CD8-positive, alpha-beta memory T cell (primary cell): ENCODE measurements around the gene GRID1. TPM values are rescaled to one million over a fixed set of nuclear protein-coding genes. Genes with fewer than 3 reads are reported as not detected.

Experiments used
- CTCF ChIA-PET: fragments of 350-600 bp; sonication (Branson Sonifier 250); formaldehyde crosslinking; loops from one replicate; lab custom pipeline; 2021; ENCODE audit warnings: antibody characterized with exemption; lab: Charles Lee
- POLR2A ChIA-PET: fragments of 350-600 bp; sonication (Branson Sonifier 250); formaldehyde crosslinking; loops from one replicate; lab custom pipeline; 2021; ENCODE audit warnings: antibody characterized with exemption; lab: Charles Lee
- DNase-seq, 5 donors: peaks; one replicate each; pipeline versions ENCODE4 v3.0.0 to v3.0.0-alpha.2; 2020 to 2022; ENCODE audit warnings: mixed read lengths in 1 of 5
- H3K27ac ChIP-seq: one replicate; pipeline ENCODE4 v1.7.0; 2013; ENCODE audit warnings: low read depth, mild to moderate bottlenecking, low read length, moderate library complexity
- H3K27me3 ChIP-seq: 2 replicates; pipeline ENCODE4 v1.7.0; 2013; ENCODE audit warnings: low read length, mild to moderate bottlenecking; ENCODE audit not compliant: insufficient read depth, poor library complexity, severe bottlenecking
- H3K36me3 ChIP-seq: 2 replicates; pipeline ENCODE4 v1.7.0; 2013; ENCODE audit warnings: mild to moderate bottlenecking, low read length, moderate library complexity; ENCODE audit not compliant: insufficient read depth
- H3K4me1 ChIP-seq: 2 replicates; pipeline ENCODE4 v1.7.0; 2013; ENCODE audit warnings: mild to moderate bottlenecking, low read length, moderate library complexity; ENCODE audit not compliant: insufficient read depth
- H3K4me3 ChIP-seq: 2 replicates; pipeline ENCODE4 v1.7.0; 2013; ENCODE audit warnings: mild to moderate bottlenecking, low read length
- H3K9me3 ChIP-seq: 2 replicates; pipeline ENCODE4 v1.7.0; 2013; ENCODE audit warnings: mild to moderate bottlenecking, low read length
- H3K27ac Mint-ChIP-seq, 8 donors: one replicate each; pipeline ENCODE4 v1.8.0; 2020 to 2021; ENCODE audit warnings: mixed read lengths in 8 of 8, mild to moderate bottlenecking in 6 of 8, inconsistent platforms in 3 of 8, moderate library complexity in 3 of 8
- H3K27me3 Mint-ChIP-seq, 2 donors: one replicate each; pipeline ENCODE4 v1.8.0; 2020 to 2021; ENCODE audit warnings: mixed read lengths in 2 of 2, mild to moderate bottlenecking in 1 of 2, moderate library complexity in 1 of 2
- H3K36me3 Mint-ChIP-seq, 3 donors: one replicate each; pipeline ENCODE4 v1.8.0; 2020 to 2021; ENCODE audit warnings: mixed read lengths in 3 of 3, inconsistent platforms in 1 of 3, mild to moderate bottlenecking in 1 of 3
- H3K4me1 Mint-ChIP-seq, 3 donors: one replicate each; pipeline ENCODE4 v1.8.0; 2020 to 2021; ENCODE audit warnings: mixed read lengths in 3 of 3, inconsistent platforms in 1 of 3, mild to moderate bottlenecking in 1 of 3
- H3K4me3 Mint-ChIP-seq, 7 donors: one replicate each; pipeline ENCODE4 v1.8.0; 2020 to 2021; ENCODE audit warnings: mixed read lengths in 7 of 7, mild to moderate bottlenecking in 6 of 7, moderate library complexity in 4 of 7, inconsistent platforms in 2 of 7
- H3K9me3 Mint-ChIP-seq, 5 donors: one replicate each; pipeline ENCODE4 v1.8.0; 2020 to 2022; ENCODE audit warnings: mixed read lengths in 5 of 5, mild to moderate bottlenecking in 3 of 5, moderate library complexity in 2 of 5, inconsistent platforms in 1 of 5
- polyA plus RNA-seq: library from polyadenylated mRNA; unstranded; fragments of 300-500 nt; fragmentation: Illumina TruSeq; gene quantifications from one replicate; pipeline ENCODE4 v1.2.3, GENCODE V29; 2021
- total RNA-seq, 2 experiments: library from RNA; stranded (reverse); gene quantifications; one replicate each; pipeline ENCODE4 v1.2.3, GENCODE V29; 2021

Gene GRID1
- total and polyA plus RNA-seq, 3 experiments from 2014 or later, result not detected

DNA sequence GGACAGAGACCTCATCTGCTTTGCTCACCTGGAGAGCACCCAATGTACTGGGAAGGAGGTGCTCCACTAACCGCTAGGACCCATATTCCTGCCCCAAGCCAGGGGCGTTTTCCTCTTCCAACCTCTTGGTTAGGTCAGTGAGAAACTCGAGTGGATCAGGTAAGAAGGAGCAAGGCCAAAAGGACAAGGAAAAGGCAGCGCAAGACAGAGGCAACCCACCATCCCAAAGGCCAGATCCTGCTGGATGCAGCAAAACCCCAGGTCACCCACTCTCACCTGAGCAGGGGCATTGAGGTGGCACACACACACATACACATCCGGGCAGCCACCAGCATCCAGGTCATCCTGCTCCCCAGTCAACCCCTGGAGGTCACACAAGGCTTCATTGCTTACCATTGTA lies 105.1 kb downstream of the GRID1 start:
- no peaks in the 10 kb centered on the region for H3K36me3 Mint-ChIP-seq
- H3K9me3 Mint-ChIP-seq, result no peaks in the 10 kb centered on the region
- DNase-seq, result no peak
- H3K4me3 Mint-ChIP-seq, result no peak overlapping the region
- no peak overlapping the region for H3K4me3 ChIP-seq
- H3K27ac Mint-ChIP-seq, result no peak overlapping the region
- POLR2A ChIA-PET, result no interaction called here
- H3K27me3 ChIP-seq, result no peaks in the 10 kb centered on the region
- CTCF ChIA-PET, result no interaction called here
- H3K4me1 ChIP-seq, result no peaks in the 10 kb centered on the region
- H3K36me3 ChIP-seq, result no peaks in the 10 kb centered on the region
- peaks cover 7 to 25% of the 10 kb centered on the region in 2 donors for H3K27me3 Mint-ChIP-seq
- H3K4me1 Mint-ChIP-seq, result peaks cover 0 to 4% (median 0%) of the 10 kb centered on the region in 3 donors
- no peaks in the 10 kb centered on the region for H3K9me3 ChIP-seq
- H3K27ac ChIP-seq, result no peak overlapping the region

DNA sequence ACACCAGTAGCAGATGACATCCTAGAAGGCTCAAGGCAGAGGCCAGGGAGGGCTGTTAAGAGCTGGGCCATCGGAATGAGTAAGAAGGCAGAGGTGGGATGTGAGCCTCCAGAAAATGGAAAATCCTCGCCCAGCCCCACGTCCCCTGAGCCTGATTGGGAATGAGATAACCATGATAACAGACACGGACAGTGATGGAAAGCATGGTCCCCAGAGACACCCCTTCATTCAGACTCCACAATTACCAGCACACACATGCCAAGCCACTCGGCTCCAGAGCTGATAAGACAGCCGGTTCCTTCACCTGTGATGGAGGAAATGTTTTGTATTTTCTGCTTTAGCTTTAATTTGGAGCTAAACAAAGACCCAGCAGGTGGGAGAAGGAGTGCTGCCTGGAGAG lies 106.0 kb downstream of the GRID1 start:
- Histone ChIP-seq H3K36me3 (no peaks in the 10 kb centered on the region), H3K4me3 (no peak overlapping the region), H3K4me1 (no peaks in the 10 kb centered on the region), H3K9me3 (no peaks in the 10 kb centered on the region), H3K27ac (no peak overlapping the region), H3K27me3 (no peaks in the 10 kb centered on the region)
- no peak for DNase-seq
- Mint-ChIP-seq H3K4me1 (peaks cover 0 to 4% (median 0%) of the 10 kb centered on the region in 3 donors), H3K4me3 (no peak overlapping the region), H3K36me3 (no peaks in the 10 kb centered on the region), H3K27me3 (peaks cover 7 to 20% of the 10 kb centered on the region in 2 donors), H3K27ac (no peak overlapping the region), H3K9me3 (no peaks in the 10 kb centered on the region)
- CTCF ChIA-PET, result no interaction called here
- POLR2A ChIA-PET, result no interaction called here

GRCh38 chr10:86259901-86260562 lies 106.6 kb downstream of the GRID1 start:
- no peaks in the 10 kb centered on the region for H3K4me1 ChIP-seq
- no peaks in the 10 kb centered on the region for H3K36me3 ChIP-seq
- CTCF ChIA-PET, result no interaction called here
- H3K9me3 Mint-ChIP-seq, result no peaks in the 10 kb centered on the region
- no peak for DNase-seq
- H3K27me3 ChIP-seq, result no peaks in the 10 kb centered on the region
- no peak overlapping the region for H3K27ac Mint-ChIP-seq
- H3K4me3 Mint-ChIP-seq, result no peak overlapping the region
- H3K27ac ChIP-seq, result no peak overlapping the region
- peaks cover 7 to 15% of the 10 kb centered on the region in 2 donors for H3K27me3 Mint-ChIP-seq
- H3K4me1 Mint-ChIP-seq, result peaks cover 0 to 4% (median 0%) of the 10 kb centered on the region in 3 donors
- POLR2A ChIA-PET, result no interaction called here
- H3K9me3 ChIP-seq, result no peaks in the 10 kb centered on the region
- no peak overlapping the region for H3K4me3 ChIP-seq
- no peaks in the 10 kb centered on the region for H3K36me3 Mint-ChIP-seq

DNA sequence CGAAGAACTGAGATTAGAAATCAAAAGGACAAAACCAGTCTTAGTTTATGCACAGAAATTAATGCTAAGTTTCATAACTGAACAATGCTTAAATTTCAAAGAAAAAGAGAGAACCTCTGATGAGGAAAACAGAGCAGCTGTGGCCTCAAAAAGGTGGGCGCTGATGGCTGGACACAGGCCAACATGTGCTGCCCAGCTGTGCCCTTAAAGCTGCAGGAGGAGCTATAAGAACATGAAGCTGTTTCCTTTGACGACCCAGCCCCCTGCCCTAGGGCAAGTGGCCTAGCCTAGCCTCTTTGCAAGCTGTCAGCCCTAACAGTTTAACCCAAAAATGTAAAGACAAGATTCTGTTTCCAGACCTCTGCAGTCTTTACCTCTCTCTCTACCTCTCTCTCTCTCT lies 107.7 kb downstream of the GRID1 start:
- DNase-seq, result no peak
- H3K4me1 ChIP-seq, result no peaks in the 10 kb centered on the region
- H3K27me3 ChIP-seq, result no peaks in the 10 kb centered on the region
- peaks cover 0 to 4% (median 0%) of the 10 kb centered on the region in 3 donors for H3K4me1 Mint-ChIP-seq
- H3K9me3 Mint-ChIP-seq, result peaks cover 0 to 1% (median 0%) of the 10 kb centered on the region in 5 donors
- no peak overlapping the region for H3K27ac Mint-ChIP-seq
- H3K4me3 Mint-ChIP-seq, result no peak overlapping the region
- CTCF ChIA-PET, result no interaction called here
- H3K9me3 ChIP-seq, result no peaks in the 10 kb centered on the region
- POLR2A ChIA-PET, result no interaction called here
- peaks cover 7 to 9% of the 10 kb centered on the region in 2 donors for H3K27me3 Mint-ChIP-seq
- H3K36me3 Mint-ChIP-seq, result no peaks in the 10 kb centered on the region
- H3K36me3 ChIP-seq, result no peaks in the 10 kb centered on the region
- no peak overlapping the region for H3K27ac ChIP-seq
- H3K4me3 ChIP-seq, result no peak overlapping the region

- CTCF ChIA-PET, result no interaction called here
- H3K36me3 ChIP-seq, result no peaks in the 10 kb centered on the region
- H3K27me3 Mint-ChIP-seq, result peaks cover 7 to 8% of the 10 kb centered on the region in 2 donors
- H3K4me3 ChIP-seq, result no peak overlapping the region
- peaks cover 0 to 3% (median 0%) of the 10 kb centered on the region in 5 donors for H3K9me3 Mint-ChIP-seq
- no peak overlapping the region for H3K27ac Mint-ChIP-seq
- DNase-seq, result no peak
- H3K36me3 Mint-ChIP-seq, result no peaks in the 10 kb centered on the region
- H3K27ac ChIP-seq, result no peak overlapping the region
- H3K9me3 ChIP-seq, result no peaks in the 10 kb centered on the region
- no peak overlapping the region for H3K4me3 Mint-ChIP-seq
- no peaks in the 10 kb centered on the region for H3K27me3 ChIP-seq
- H3K4me1 Mint-ChIP-seq, result peaks cover 0 to 4% (median 0%) of the 10 kb centered on the region in 3 donors
- H3K4me1 ChIP-seq, result no peaks in the 10 kb centered on the region
- POLR2A ChIA-PET, result no interaction called here
Observed at GRCh38 chr10:86258499-86258898, 108.1 kb downstream of the GRID1 start.

DNA sequence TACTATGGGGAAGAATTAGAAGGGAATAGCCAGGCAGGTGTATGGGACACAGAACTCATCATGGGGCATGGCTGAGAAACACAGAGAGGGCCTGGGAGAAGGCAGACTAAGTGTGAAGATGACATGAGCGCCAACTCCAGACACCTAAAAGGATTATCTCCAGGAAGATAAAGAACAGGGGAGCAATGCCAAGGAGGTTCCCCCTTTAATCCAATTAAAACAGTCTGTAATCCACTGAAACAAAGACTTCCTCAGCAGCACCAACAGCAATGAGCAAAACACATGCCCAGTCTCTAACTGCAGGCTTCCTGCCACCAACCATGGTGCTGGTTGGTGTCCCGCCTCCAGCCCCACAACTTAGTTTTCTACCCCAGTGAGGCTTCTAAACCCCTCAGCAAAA lies 108.9 kb downstream of the GRID1 start:
- H3K27me3 Mint-ChIP-seq, result peaks cover 4 to 8% of the 10 kb centered on the region in 2 donors
- CTCF ChIA-PET, result no interaction called here
- no peaks in the 10 kb centered on the region for H3K36me3 ChIP-seq
- POLR2A ChIA-PET, result no interaction called here
- H3K9me3 Mint-ChIP-seq, result peaks cover 0 to 3% (median 0%) of the 10 kb centered on the region in 5 donors
- no peaks in the 10 kb centered on the region for H3K4me1 Mint-ChIP-seq
- no peak overlapping the region for H3K4me3 ChIP-seq
- no peaks in the 10 kb centered on the region for H3K9me3 ChIP-seq
- no peaks in the 10 kb centered on the region for H3K36me3 Mint-ChIP-seq
- H3K4me1 ChIP-seq, result no peaks in the 10 kb centered on the region
- H3K27me3 ChIP-seq, result no peaks in the 10 kb centered on the region
- DNase-seq, result no peak
- H3K4me3 Mint-ChIP-seq, result no peak overlapping the region
- no peak overlapping the region for H3K27ac Mint-ChIP-seq
- no peak overlapping the region for H3K27ac ChIP-seq

GRCh38 chr10:86256690-86257315 lies 109.8 kb downstream of the GRID1 start:
- Histone ChIP-seq H3K9me3 (no peaks in the 10 kb centered on the region), H3K4me1 (no peaks in the 10 kb centered on the region), H3K27me3 (no peaks in the 10 kb centered on the region), H3K4me3 (no peak overlapping the region), H3K36me3 (no peaks in the 10 kb centered on the region), H3K27ac (no peak overlapping the region)
- Mint-ChIP-seq H3K9me3 (peaks cover 0 to 3% (median 0%) of the 10 kb centered on the region in 5 donors), H3K27me3 (peaks cover 6 to 8% of the 10 kb centered on the region in 2 donors), H3K4me3 (no peak overlapping the region), H3K36me3 (no peaks in the 10 kb centered on the region), H3K4me1 (no peaks in the 10 kb centered on the region), H3K27ac (no peak overlapping the region)
- ChIA-PET POLR2A (no interaction called here), CTCF (interaction anchor here (0.6 kb wide), 1 partner anchor 783 kb away, joined by 3 read pairs; no protein-coding TSS in a partner anchor)
- no peak for DNase-seq

- no peak overlapping the region for H3K4me3 ChIP-seq
- POLR2A ChIA-PET, result no interaction called here
- no peaks in the 10 kb centered on the region for H3K4me1 ChIP-seq
- DNase-seq, result no peak
- no peak overlapping the region for H3K27ac ChIP-seq
- no peaks in the 10 kb centered on the region for H3K9me3 ChIP-seq
- no peak overlapping the region for H3K27ac Mint-ChIP-seq
- H3K4me3 Mint-ChIP-seq, result no peak overlapping the region
- peaks cover 6 to 8% of the 10 kb centered on the region in 2 donors for H3K27me3 Mint-ChIP-seq
- no peaks in the 10 kb centered on the region for H3K36me3 ChIP-seq
- no peaks in the 10 kb centered on the region for H3K36me3 Mint-ChIP-seq
- H3K27me3 ChIP-seq, result no peaks in the 10 kb centered on the region
- CTCF ChIA-PET, result no interaction called here
- H3K9me3 Mint-ChIP-seq, result peaks cover 0 to 3% (median 0%) of the 10 kb centered on the region in 5 donors
- no peaks in the 10 kb centered on the region for H3K4me1 Mint-ChIP-seq
Observed at GRCh38 chr10:86255405-86256251, 111.0 kb downstream of the GRID1 start.
